CD4-positive, CD25-positive, alpha-beta regulatory T cell (primary cell): ENCODE results near the gene TYK2. TPM values are rescaled to one million over a fixed set of nuclear protein-coding genes. Genes with fewer than 3 reads are reported as not detected.

ENCODE experiments used
- ATAC-seq, 2 donors: fragments of 150-1000 bp; cut with Tn5 transposase; one replicate each; pipeline ENCODE4 v1.10.0; 2021; ENCODE audit warnings: low read depth in 2 of 2, moderate number of reproducible peaks in 2 of 2, moderate library complexity in 1 of 2
- DNase-seq, 3 donors: peaks; one replicate each; pipeline versions ENCODE4 v3.0.0 to v3.0.0-alpha.2; 2012 to 2022; ENCODE audit warnings: mixed read lengths in 1 of 3
- H3K27ac ChIP-seq: one replicate; pipeline ENCODE4 v1.7.0; 2013; ENCODE audit warnings: mild to moderate bottlenecking, low read length; ENCODE audit not compliant: insufficient read depth, poor library complexity, severe bottlenecking
- H3K27me3 ChIP-seq: one replicate; pipeline ENCODE4 v1.7.0; 2013; ENCODE audit warnings: low read length; ENCODE audit not compliant: control insufficient read depth, insufficient read depth
- H3K36me3 ChIP-seq: one replicate; pipeline ENCODE4 v1.7.0; 2013; ENCODE audit warnings: mild to moderate bottlenecking, low read length, moderate library complexity; ENCODE audit not compliant: control insufficient read depth, insufficient read depth
- H3K4me1 ChIP-seq: 2 replicates; pipeline ENCODE4 v1.7.0; 2013; ENCODE audit warnings: mild to moderate bottlenecking, low read length; ENCODE audit not compliant: insufficient read depth, control insufficient read depth, poor library complexity, severe bottlenecking
- H3K4me3 ChIP-seq: one replicate; pipeline ENCODE4 v1.7.0; 2013; ENCODE audit warnings: low read depth, mild to moderate bottlenecking, low read length, moderate library complexity
- H3K9me3 ChIP-seq, 2 experiments: 1 replicate in 1 of 2; 2 replicates in 1 of 2; pipeline ENCODE4 v1.7.0; 2013; ENCODE audit warnings: low read length in 2 of 2, mild to moderate bottlenecking in 1 of 2, moderate library complexity in 1 of 2; ENCODE audit not compliant: control insufficient read depth in 2 of 2
- H3K27ac Mint-ChIP-seq, 3 donors: one replicate each; pipeline ENCODE4 v1.8.0; 2020 to 2022; ENCODE audit warnings: mild to moderate bottlenecking in 3 of 3, mixed read lengths in 3 of 3, moderate library complexity in 2 of 3
- H3K27me3 Mint-ChIP-seq: one replicate; pipeline ENCODE4 v1.8.0; 2022; ENCODE audit warnings: mild to moderate bottlenecking, mixed read lengths
- H3K36me3 Mint-ChIP-seq: one replicate; pipeline ENCODE4 v1.8.0; 2020; ENCODE audit warnings: mixed read lengths
- H3K4me1 Mint-ChIP-seq, 4 donors: one replicate each; pipeline ENCODE4 v1.8.0; 2020 to 2022; ENCODE audit warnings: mixed read lengths in 4 of 4, mild to moderate bottlenecking in 1 of 4
- H3K4me3 Mint-ChIP-seq, 4 donors: one replicate each; pipeline ENCODE4 v1.8.0; 2020 to 2022; ENCODE audit warnings: mild to moderate bottlenecking in 4 of 4, mixed read lengths in 4 of 4, moderate library complexity in 3 of 4
- H3K9me3 Mint-ChIP-seq, 7 donors: one replicate each; pipeline ENCODE4 v1.8.0; 2020 to 2022; ENCODE audit warnings: mixed read lengths in 7 of 7, mild to moderate bottlenecking in 3 of 7, moderate library complexity in 2 of 7
- polyA plus RNA-seq, 4 donors: library from polyadenylated mRNA; unstranded; fragments of 300-500 nt; fragmentation: Illumina TruSeq; gene quantifications; one replicate each; pipeline ENCODE4 v1.2.3, GENCODE V29; 2021
- total RNA-seq: library from RNA; stranded (reverse); gene quantifications from one replicate; pipeline ENCODE4 v1.2.3, GENCODE V29; 2022

The TYK2 gene
- total and polyA plus RNA-seq, 5 donors from 2014 or later: 50.3 to 304 (median 54.8) TPM

DNA sequence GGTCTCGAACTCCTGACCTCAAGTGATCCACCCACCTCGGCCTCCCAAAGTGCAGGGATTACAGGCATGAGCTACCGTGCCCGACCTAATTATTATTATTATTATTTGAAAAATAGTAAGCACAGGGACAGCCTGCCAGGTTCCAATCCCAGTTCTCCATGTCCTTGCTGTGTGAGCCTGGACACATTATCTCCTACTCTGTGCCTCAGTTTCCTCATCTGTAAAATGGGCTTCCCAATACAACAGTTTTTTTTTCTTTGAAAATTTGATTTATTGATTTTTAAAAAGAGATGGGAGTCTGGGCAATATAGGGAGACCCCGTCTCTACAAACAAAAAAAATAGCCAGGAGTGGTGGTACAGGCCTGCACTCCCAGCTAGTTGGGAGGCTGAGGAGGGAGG lies 74.0 kb downstream of the TYK2 start:
- no peak overlapping the region for H3K4me3 ChIP-seq
- no peak overlapping the region for H3K4me3 Mint-ChIP-seq
- H3K4me1 ChIP-seq: no peaks in the 10 kb centered on the region
- H3K27me3 Mint-ChIP-seq: peaks cover 7% of the 10 kb centered on the region
- no peak overlapping the region for H3K27ac ChIP-seq
- no peaks in the 10 kb centered on the region for H3K9me3 Mint-ChIP-seq
- ATAC-seq (no peak), DNase-seq (no peak)
- no peaks in the 10 kb centered on the region for H3K9me3 ChIP-seq
- H3K36me3 ChIP-seq: no peaks in the 10 kb centered on the region
- no peaks in the 10 kb centered on the region for H3K36me3 Mint-ChIP-seq
- H3K4me1 Mint-ChIP-seq: no peaks in the 10 kb centered on the region
- H3K27me3 ChIP-seq: no peaks in the 10 kb centered on the region
- no peak overlapping the region for H3K27ac Mint-ChIP-seq

GRCh38 chr19:10305139-10305806 lies 75.1 kb downstream of the TYK2 start:
- Histone ChIP-seq H3K27ac (no peak overlapping the region), H3K36me3 (no peaks in the 10 kb centered on the region), H3K27me3 (no peaks in the 10 kb centered on the region), H3K4me1 (no peaks in the 10 kb centered on the region), H3K4me3 (no peak overlapping the region), H3K9me3 (no peaks in the 10 kb centered on the region)
- no peak for ATAC-seq
- Mint-ChIP-seq H3K27ac (peak overlapping the region in 2 of 3 donors; percentile 11 to 26), H3K4me1 (no peaks in the 10 kb centered on the region), H3K9me3 (no peaks in the 10 kb centered on the region), H3K36me3 (no peaks in the 10 kb centered on the region), H3K27me3 (peaks cover 9% of the 10 kb centered on the region), H3K4me3 (no peak overlapping the region)
- no peak for DNase-seq

Other genes starting within 250 kb of the TYK2 start
- 259 TPM for gene DNMT1, start 185.6 kb downstream of the TYK2 start, total RNA-seq
- gene DNMT1, start 185.6 kb downstream of the TYK2 start, polyA plus RNA-seq: 100 to 1,000 TPM in 1 of 4 donors, 10 to 100 TPM in 3; 78.8 to 103 (median 97.6) TPM
- gene S1PR2, start 149.2 kb downstream of the TYK2 start, total RNA-seq: 20.9 TPM
- 1 to 10 TPM; 2.9 to 3.8 (median 3.2) TPM for gene S1PR2, start 149.2 kb downstream of the TYK2 start, polyA plus RNA-seq
- 37.0 TPM for gene MRPL4, start 128.4 kb downstream of the TYK2 start, total RNA-seq
- 10 to 100 TPM; 24.9 to 36.6 (median 32.4) TPM for gene MRPL4, start 128.4 kb downstream of the TYK2 start, polyA plus RNA-seq
- 13.7 TPM for gene ICAM1, start 109.5 kb downstream of the TYK2 start, total RNA-seq
- gene ICAM1, start 109.5 kb downstream of the TYK2 start, polyA plus RNA-seq: 1 to 10 TPM; 4.8 to 8.2 (median 6.9) TPM
- gene ICAM4, start 93.6 kb downstream of the TYK2 start, total RNA-seq: 0.67 TPM
- gene ICAM4, start 93.6 kb downstream of the TYK2 start, polyA plus RNA-seq: under 1 TPM; 0.20 to 0.67 (median 0.41) TPM
- gene ICAM5, start 90.6 kb downstream of the TYK2 start, total RNA-seq: 0.20 TPM
- not detected for gene ICAM5, start 90.6 kb downstream of the TYK2 start, polyA plus RNA-seq
- 2.8 TPM for gene ZGLP1, start 70.8 kb downstream of the TYK2 start, total RNA-seq
- gene ZGLP1, start 70.8 kb downstream of the TYK2 start, polyA plus RNA-seq: under 1 TPM in 1 of 4 donors, not detected in 3; 0.32 TPM
- gene FDX2, start 64.6 kb downstream of the TYK2 start, total RNA-seq: 3.5 TPM
- gene FDX2, start 64.6 kb downstream of the TYK2 start, polyA plus RNA-seq: 10 to 100 TPM; 13.1 to 16.5 (median 13.5) TPM
- gene RAVER1, start 47.0 kb downstream of the TYK2 start, total RNA-seq: 39.0 TPM
- gene RAVER1, start 47.0 kb downstream of the TYK2 start, polyA plus RNA-seq: 10 to 100 TPM; 10.6 to 13.6 (median 10.7) TPM
- 218 TPM for gene ICAM3, start 40.9 kb downstream of the TYK2 start, total RNA-seq
- gene ICAM3, start 40.9 kb downstream of the TYK2 start, polyA plus RNA-seq: 100 to 1,000 TPM; 239 to 288 (median 270) TPM
- 229 TPM for gene CDC37, start 23.0 kb upstream of the TYK2 start, total RNA-seq
- 10 to 100 TPM; 53.4 to 69.9 (median 61.0) TPM for gene CDC37, start 23.0 kb upstream of the TYK2 start, polyA plus RNA-seq
- 16.6 TPM for gene PDE4A, start 40.0 kb upstream of the TYK2 start, total RNA-seq
- 1 to 10 TPM in 3 of 4 donors, under 1 TPM in 1; 0.86 to 4.2 (median 3.5) TPM for gene PDE4A, start 40.0 kb upstream of the TYK2 start, polyA plus RNA-seq
- gene KEAP1, start 122.8 kb upstream of the TYK2 start, total RNA-seq: 26.2 TPM
- 10 to 100 TPM; 45.0 to 75.1 (median 56.3) TPM for gene KEAP1, start 122.8 kb upstream of the TYK2 start, polyA plus RNA-seq
- not detected for gene S1PR5, start 136.9 kb upstream of the TYK2 start, total RNA-seq
- gene S1PR5, start 136.9 kb upstream of the TYK2 start, polyA plus RNA-seq: under 1 TPM in 3 of 4 donors, not detected in 1; 0.17 to 0.31 (median 0.30) TPM
- 62.4 TPM for gene ATG4D, start 163.3 kb upstream of the TYK2 start, total RNA-seq
- gene ATG4D, start 163.3 kb upstream of the TYK2 start, polyA plus RNA-seq: 10 to 100 TPM; 14.0 to 17.0 (median 14.7) TPM
- gene KRI1, start 185.4 kb upstream of the TYK2 start, total RNA-seq: 34.6 TPM
- gene KRI1, start 185.4 kb upstream of the TYK2 start, polyA plus RNA-seq: 10 to 100 TPM in 3 of 4 donors, 1 to 10 TPM in 1; 8.6 to 13.8 (median 12.0) TPM
- 57.0 TPM for gene CDKN2D, start 188.4 kb upstream of the TYK2 start, total RNA-seq
- gene CDKN2D, start 188.4 kb upstream of the TYK2 start, polyA plus RNA-seq: 100 to 1,000 TPM in 3 of 4 donors, 10 to 100 TPM in 1; 92.6 to 125 (median 113) TPM
- not detected for gene AP1M2, start 206.7 kb upstream of the TYK2 start, total RNA-seq
- not detected for gene AP1M2, start 206.7 kb upstream of the TYK2 start, polyA plus RNA-seq
- 236 TPM for gene SLC44A2, start 245.0 kb upstream of the TYK2 start, total RNA-seq
- gene SLC44A2, start 245.0 kb upstream of the TYK2 start, polyA plus RNA-seq: 100 to 1,000 TPM; 225 to 280 (median 255) TPM